Activated T-helper 2 cell treated with anti-CD3 and anti-CD28 coated beads, Interferon-gamma antibody, Interleukin-2, Interleukin-4, amounts not matched to agents 10 μg/mL and 5 μg/mL and 100 μg/mL, durations not matched to agents 14 hours and 24 hours and 36 hours (primary cell): ENCODE results near the gene RGS7. TPM values are rescaled to one million over a fixed set of nuclear protein-coding genes. Genes with fewer than 3 reads are reported as not detected.
"Not testable (repeated sequence)": the region's sequence is repeated elsewhere in the genome, so short reads cannot be mapped to it uniquely, and the experiment has no call there.

Experiments used
- DNase-seq: peaks from one replicate; pipeline ENCODE4 v3.0.0; 2021; ENCODE audit warnings: low spot score
- H3K27ac Mint-ChIP-seq: one replicate; pipeline ENCODE4 v1.8.0; 2021; ENCODE audit warnings: mixed read lengths
- H3K27me3 Mint-ChIP-seq: one replicate; pipeline ENCODE4 v1.8.0; 2021; ENCODE audit warnings: low read depth, mixed read lengths
- H3K36me3 Mint-ChIP-seq: one replicate; pipeline ENCODE4 v1.8.0; 2021; ENCODE audit warnings: low read depth, mixed read lengths
- H3K4me1 Mint-ChIP-seq: one replicate; pipeline ENCODE4 v1.8.0; 2021; ENCODE audit warnings: low read depth, mixed read lengths
- H3K4me3 Mint-ChIP-seq: one replicate; pipeline ENCODE4 v1.8.0; 2021; ENCODE audit warnings: low read depth, mild to moderate bottlenecking, moderate library complexity, mixed read lengths
- H3K9me3 Mint-ChIP-seq: one replicate; pipeline ENCODE4 v1.8.0; 2021; ENCODE audit warnings: mixed read lengths
- intact Hi-C: fragments of 100-400 bp; cut with micrococcal nuclease; formaldehyde crosslinking; loops from one replicate; pipeline ENCODE4 v1.15.1; 2023
- total RNA-seq: library from RNA; stranded (reverse); gene quantifications from 2 replicates; pipeline ENCODE4 v1.2.3, GENCODE V29; 2022

RGS7 gene
- total RNA-seq, 1 donor from 2014 or later = not detected

DNA sequence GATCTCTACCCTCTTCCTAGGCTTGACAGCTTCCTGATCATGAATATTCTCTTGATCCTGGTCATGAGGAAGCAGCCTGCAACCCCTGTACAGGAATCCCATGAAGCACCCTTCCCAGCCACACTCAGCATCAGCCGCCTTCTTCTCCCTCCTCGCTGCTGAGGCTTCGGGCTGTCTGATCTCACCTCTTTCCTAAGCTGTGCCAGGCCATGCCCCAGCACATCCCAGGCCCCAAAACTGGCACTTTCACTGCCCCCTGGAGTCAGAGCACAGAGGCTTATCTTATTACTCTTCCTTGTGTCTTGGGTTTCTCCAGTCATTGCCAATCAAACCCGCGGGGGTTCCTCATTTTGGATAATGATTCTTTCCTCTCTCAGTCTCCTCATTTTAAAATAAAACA, 259.5 kb downstream of the RGS7 start:
- H3K4me3 Mint-ChIP-seq = no peak overlapping the region
- no peaks in the 10 kb centered on the region for H3K4me1 Mint-ChIP-seq
- no peak for DNase-seq
- intact Hi-C loops = no loop called here
- no peaks in the 10 kb centered on the region for H3K36me3 Mint-ChIP-seq
- peaks cover 3% of the 10 kb centered on the region for H3K9me3 Mint-ChIP-seq
- no peak overlapping the region for H3K27ac Mint-ChIP-seq
- H3K27me3 Mint-ChIP-seq = no peaks in the 10 kb centered on the region

DNA sequence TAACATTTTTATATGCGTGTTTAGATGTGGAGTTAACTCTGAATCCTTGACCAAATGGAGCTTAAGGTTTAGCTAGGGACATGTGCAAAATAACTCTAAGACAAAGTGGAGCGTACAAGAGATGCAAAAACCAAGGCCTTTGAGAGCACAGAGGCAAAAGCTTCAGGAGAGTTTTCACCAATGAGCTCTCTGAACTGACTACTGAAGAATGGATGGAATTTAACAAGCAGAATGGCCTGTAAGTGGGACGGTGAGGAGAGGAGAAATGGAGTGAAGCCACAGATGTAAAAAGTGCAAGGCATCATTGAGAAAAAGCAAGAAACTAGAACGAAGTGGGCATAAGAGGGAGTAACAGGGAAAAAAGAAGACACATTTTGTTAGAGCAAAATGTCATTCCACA, 260.0 kb downstream of the RGS7 start:
- intact Hi-C loops = no loop called here
- Mint-ChIP-seq H3K4me1 (no peaks in the 10 kb centered on the region), H3K4me3 (no peak overlapping the region), H3K27ac (no peak overlapping the region), H3K36me3 (no peaks in the 10 kb centered on the region), H3K9me3 (peaks cover 3% of the 10 kb centered on the region), H3K27me3 (no peaks in the 10 kb centered on the region)
- no peak for DNase-seq

DNA sequence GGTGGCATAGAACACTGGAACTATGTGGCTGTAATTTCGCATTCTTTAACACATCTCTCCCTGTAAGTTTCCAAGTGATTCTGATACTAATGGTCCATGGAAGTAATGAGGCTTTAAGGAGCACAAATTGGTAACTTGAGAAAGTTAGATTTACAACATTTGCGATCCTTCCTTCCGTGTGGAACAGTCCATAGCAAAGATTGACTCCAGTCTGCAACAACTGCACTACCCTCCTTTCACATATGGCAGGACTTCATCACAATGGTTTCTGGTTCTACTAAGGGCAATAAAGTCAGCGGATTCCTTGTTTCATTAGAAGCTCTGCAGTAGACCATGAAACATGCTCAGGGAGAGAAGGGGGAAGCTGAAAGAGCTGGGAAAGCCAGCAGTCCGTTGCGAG, 261.2 kb downstream of the RGS7 start:
- no peak overlapping the region for H3K27ac Mint-ChIP-seq

DNA sequence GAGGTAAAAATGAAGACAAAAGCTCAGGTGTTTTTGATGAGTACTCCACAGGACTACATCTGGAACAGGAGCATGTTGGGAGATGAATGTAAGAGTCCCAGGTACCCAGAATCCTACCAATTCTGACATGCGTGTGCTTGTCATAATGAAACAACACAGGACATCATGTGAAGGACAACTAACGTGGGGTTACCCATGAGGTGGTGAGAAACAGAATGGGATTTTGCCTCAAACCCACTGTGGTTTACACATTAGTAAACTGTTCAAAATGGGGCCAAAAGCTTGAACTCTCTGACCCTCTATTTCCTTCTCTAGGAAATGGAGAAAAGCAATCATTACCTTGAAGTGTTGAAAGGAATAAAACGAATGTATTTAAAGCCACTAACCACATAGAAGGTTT, 266.2 kb downstream of the RGS7 start:
- Mint-ChIP-seq H3K36me3 (no peaks in the 10 kb centered on the region), H3K4me1 (no peaks in the 10 kb centered on the region), H3K4me3 (no peak overlapping the region), H3K27me3 (no peaks in the 10 kb centered on the region), H3K9me3 (no peaks in the 10 kb centered on the region), H3K27ac (no peak overlapping the region)
- DNase-seq = no peak
- intact Hi-C loops = no loop called here

More for the DNA sequence above, 261.2 kb downstream of the RGS7 start:
- Mint-ChIP-seq H3K4me1 (no peaks in the 10 kb centered on the region), H3K9me3 (peaks cover 3% of the 10 kb centered on the region), H3K4me3 (no peak overlapping the region), H3K27me3 (no peaks in the 10 kb centered on the region), H3K36me3 (no peaks in the 10 kb centered on the region)
- DNase-seq = no peak
- intact Hi-C loops = no loop called here

DNA sequence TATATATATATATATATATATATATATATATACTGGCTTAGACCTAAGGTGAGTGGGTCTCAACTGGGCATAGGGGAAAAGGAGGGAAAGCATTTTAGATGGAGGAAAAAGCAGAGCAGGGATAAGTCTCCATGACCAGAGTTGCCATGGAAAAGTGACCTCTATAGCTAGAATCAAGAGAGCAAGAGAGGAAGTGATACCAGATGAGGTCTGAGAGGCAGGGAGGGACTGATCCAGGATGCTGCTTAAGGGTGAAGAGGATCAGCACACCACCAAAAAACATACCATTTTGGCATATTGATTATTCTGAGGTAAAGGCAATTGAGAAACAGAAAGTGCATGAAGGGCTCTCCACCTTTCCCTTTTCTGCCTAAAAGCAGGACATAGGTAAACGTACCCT, 267.9 kb downstream of the RGS7 start:
- H3K4me1 Mint-ChIP-seq, H3K36me3 Mint-ChIP-seq, intact Hi-C loops, DNase-seq, H3K27me3 Mint-ChIP-seq, H3K4me3 Mint-ChIP-seq, H3K9me3 Mint-ChIP-seq, H3K27ac Mint-ChIP-seq: not testable (repeated sequence)

DNA sequence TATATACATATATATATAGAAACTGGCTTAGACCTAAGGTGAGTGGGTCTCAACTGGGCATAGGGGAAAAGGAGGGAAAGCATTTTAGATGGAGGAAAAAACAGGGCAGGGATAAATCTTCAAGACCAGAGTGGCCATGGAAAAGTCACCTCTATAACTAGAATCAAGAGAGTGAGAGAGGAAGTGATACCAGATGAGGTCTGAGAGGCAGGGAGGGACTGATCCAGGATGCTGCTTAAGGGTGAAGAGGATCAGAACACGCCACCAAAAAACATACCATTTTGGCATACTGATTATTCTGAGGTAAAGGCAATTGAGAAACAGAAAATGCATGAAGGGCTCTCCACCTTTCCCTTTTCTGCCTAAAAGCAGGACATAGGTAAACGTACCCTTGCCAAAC, 268.9 kb downstream of the RGS7 start:
- H3K4me1 Mint-ChIP-seq, H3K36me3 Mint-ChIP-seq, H3K27me3 Mint-ChIP-seq, DNase-seq, H3K9me3 Mint-ChIP-seq, intact Hi-C loops, H3K27ac Mint-ChIP-seq, H3K4me3 Mint-ChIP-seq: not testable (repeated sequence)

DNA sequence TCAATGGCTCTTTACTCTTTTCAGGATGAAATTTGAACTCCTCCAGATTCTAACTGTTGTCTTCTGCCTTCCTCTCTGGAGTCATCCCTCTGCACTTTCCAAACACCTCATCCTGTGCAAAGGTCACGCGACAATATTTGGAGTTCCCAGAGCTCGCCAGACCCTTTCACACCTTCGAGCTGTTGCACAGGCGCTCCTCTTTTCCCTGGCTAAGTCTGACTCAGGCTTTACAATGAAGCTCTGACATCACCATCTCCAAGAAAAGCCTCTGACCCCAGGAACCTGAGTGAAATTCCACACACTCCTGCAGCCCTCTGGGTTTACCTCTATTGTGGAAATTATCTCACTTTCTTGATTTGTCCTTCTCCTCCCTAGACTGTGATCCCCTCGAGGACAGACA, 270.3 kb downstream of the RGS7 start:
- Mint-ChIP-seq H3K36me3 (no peaks in the 10 kb centered on the region), H3K9me3 (no peaks in the 10 kb centered on the region), H3K27me3 (no peaks in the 10 kb centered on the region), H3K4me3 (no peak overlapping the region), H3K27ac (no peak overlapping the region), H3K4me1 (no peaks in the 10 kb centered on the region)
- no peak for DNase-seq
- intact Hi-C loops = no loop called here

DNA sequence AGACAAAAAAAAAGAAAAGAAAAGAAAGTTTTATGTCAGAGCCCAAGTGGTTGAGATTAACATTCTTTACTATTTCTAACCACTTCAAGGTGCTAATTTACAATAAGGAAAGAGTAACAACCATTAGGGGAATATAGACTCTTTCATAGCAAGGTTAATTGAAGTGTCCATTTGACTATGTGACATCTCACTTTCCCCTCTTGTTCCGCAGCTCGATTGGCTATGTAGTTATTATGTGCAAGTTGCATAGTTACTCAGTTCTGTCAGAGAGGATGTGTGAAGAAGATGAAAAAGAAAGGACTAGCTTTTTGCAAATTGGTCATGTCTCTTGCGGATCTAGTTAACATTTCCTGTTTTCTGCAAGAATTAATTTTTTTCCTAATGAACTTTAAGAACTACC, 273.7 kb downstream of the RGS7 start:
- Mint-ChIP-seq H3K9me3 (no peaks in the 10 kb centered on the region), H3K36me3 (no peaks in the 10 kb centered on the region), H3K4me3 (no peak overlapping the region), H3K27ac (no peak overlapping the region), H3K4me1 (no peaks in the 10 kb centered on the region), H3K27me3 (no peaks in the 10 kb centered on the region)
- intact Hi-C loops = no loop called here
- DNase-seq = no peak

DNA sequence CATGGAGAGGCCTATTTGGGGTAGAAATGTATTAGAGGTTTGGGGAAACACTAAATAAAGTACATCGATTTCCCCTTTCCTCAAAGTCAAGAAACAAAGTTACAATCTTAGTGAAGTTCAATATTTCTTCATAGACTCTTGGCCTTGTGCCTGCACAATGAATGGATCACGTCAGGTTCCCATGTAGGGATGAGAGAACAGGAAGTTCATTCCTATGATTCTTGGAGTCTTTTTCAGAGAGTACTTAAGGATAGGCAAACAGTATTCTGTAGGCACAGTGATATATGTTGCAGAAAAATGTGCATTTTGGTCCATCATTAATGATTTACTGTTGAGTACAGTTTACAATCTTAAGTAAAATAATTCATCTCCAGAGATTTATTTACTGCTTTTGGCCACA, 275.5 kb downstream of the RGS7 start:
- Mint-ChIP-seq H3K4me1 (no peaks in the 10 kb centered on the region), H3K27me3 (no peaks in the 10 kb centered on the region), H3K36me3 (no peaks in the 10 kb centered on the region), H3K4me3 (no peak overlapping the region), H3K9me3 (no peaks in the 10 kb centered on the region), H3K27ac (no peak overlapping the region)
- no peak for DNase-seq
- intact Hi-C loops = no loop called here

DNA sequence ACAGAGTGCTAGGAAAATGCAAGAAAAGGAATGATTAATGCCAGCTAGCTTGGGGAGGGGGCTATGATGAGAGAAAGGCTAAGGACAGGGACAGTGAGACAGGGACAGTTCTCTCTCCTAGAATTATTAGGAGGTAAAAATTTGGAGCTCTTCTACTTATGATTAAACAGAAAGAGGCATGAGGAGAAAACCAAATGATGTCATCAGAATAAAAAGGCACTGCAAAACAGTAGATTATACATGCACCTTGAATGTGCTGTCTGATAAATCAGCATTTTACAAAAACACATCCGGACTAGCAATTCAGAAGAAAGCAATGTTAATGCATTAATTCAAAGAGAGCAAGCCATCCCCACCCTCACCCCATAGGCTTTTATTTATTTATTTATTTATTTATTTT, 277.5 kb downstream of the RGS7 start:
- no peaks in the 10 kb centered on the region for H3K27me3 Mint-ChIP-seq
- H3K4me3 Mint-ChIP-seq = no peak overlapping the region
- DNase-seq = no peak
- H3K36me3 Mint-ChIP-seq = no peaks in the 10 kb centered on the region
- H3K27ac Mint-ChIP-seq = no peak overlapping the region
- H3K4me1 Mint-ChIP-seq = no peaks in the 10 kb centered on the region
- intact Hi-C loops = no loop called here
- H3K9me3 Mint-ChIP-seq = no peaks in the 10 kb centered on the region

DNA sequence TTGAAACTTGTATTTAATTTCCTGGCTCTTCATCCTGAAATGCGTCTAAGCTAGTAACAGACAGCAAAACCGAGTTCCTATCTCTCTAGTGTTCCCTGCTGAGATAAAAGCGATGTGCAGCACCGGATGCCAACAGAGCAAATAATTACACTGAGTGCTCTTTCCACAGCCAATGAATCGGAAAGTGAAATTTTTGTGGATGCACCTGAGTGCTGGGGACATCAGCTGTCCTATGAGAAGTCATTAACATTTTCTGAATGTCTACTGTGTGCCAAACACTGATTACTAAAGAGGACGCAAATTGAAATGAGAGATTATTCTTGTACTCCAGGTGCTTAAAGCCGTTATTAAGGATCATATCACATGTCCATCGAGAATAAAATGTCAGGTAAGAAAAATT, 278.0 kb downstream of the RGS7 start:
- intact Hi-C loops = no loop called here
- H3K27me3 Mint-ChIP-seq = no peaks in the 10 kb centered on the region
- no peak for DNase-seq
- no peak overlapping the region for H3K4me3 Mint-ChIP-seq
- H3K27ac Mint-ChIP-seq = no peak overlapping the region
- H3K9me3 Mint-ChIP-seq = no peaks in the 10 kb centered on the region
- H3K36me3 Mint-ChIP-seq = no peaks in the 10 kb centered on the region
- H3K4me1 Mint-ChIP-seq = no peaks in the 10 kb centered on the region

DNA sequence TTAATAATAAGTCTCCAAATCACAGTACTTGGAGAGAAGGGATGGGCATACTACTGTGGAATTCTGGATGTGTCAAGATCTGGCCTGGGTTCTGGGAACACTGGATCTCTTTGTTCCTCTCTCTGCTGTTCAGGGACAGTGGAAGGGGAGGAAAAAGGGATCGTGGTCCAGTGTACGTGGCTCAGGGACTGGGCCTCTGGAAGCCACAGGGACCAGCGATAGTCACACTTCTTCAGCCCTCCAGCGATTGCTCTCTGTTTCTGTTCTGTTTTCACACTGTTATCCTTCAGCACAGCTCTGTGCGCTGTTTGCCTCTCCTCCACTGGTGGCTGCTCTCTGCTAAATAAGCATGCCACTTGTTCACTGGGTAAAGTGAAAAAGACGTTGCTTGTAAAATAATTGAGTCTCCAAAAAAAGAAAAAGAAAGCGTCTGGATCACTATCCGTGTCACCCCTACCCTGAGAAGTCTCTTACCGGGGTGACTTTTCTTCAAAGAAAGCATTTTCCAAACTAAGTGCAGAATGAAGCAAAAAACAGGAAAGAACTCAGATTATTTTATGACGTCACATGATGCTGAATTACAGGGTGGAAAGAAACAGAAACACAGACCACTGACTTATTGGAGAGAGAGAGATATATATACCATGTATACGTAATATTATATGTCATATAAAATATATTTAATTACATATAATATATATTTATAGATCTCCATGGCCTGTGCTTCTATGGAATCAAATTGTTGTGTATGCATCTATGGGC, 279.4 kb downstream of the RGS7 start:
- intact Hi-C loops = no loop called here
- Mint-ChIP-seq H3K4me3 (no peak overlapping the region), H3K4me1 (no peaks in the 10 kb centered on the region), H3K36me3 (no peaks in the 10 kb centered on the region), H3K27me3 (no peaks in the 10 kb centered on the region), H3K9me3 (no peaks in the 10 kb centered on the region), H3K27ac (no peak overlapping the region)
- DNase-seq = no peak

DNA sequence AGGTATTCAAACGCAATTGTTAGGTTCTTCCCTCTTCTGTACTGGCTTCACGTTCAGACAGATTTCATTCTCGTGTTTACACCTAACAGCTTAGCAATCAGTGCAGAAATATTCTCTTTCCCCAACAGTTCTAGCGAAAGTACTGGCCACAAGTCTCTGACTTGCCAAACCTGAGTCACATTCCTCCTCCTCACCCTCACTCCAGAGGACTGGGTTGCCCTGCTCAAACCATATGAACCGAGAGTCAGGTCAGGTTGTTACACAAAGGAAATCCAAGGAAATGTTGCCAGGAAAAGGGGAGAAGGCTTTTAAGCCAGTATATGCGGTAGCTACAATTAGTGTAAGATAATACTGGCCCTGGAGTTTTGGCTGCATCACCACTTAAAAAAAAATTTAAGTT, 282.5 kb downstream of the RGS7 start:
- Mint-ChIP-seq H3K27me3 (no peaks in the 10 kb centered on the region), H3K4me3 (no peak overlapping the region), H3K9me3 (no peaks in the 10 kb centered on the region), H3K4me1 (no peaks in the 10 kb centered on the region), H3K36me3 (no peaks in the 10 kb centered on the region), H3K27ac (no peak overlapping the region)
- DNase-seq = no peak
- intact Hi-C loops = no loop called here

DNA sequence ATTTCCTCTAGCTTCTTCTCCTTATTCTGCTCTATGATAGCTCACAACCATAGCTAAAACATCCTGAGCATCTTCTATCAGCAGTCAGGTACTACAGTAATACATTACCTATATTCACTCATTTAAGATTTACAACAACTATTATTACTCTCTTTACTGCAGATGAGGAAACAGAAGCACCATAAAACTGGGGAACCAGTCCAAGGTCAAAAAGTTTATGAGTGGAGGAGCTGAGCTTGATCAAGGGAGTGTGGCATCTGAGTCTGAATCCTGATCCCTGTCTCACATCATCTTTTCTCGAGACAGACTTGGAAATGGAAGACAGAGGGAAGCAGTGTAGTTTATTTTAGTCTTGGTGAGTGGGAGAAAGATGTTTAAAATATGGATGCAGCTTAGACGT, 288.6 kb downstream of the RGS7 start:
- H3K4me3 Mint-ChIP-seq = no peak overlapping the region
- no peak overlapping the region for H3K27ac Mint-ChIP-seq
- intact Hi-C loops = no loop called here
- H3K27me3 Mint-ChIP-seq = no peaks in the 10 kb centered on the region
- no peaks in the 10 kb centered on the region for H3K36me3 Mint-ChIP-seq
- H3K9me3 Mint-ChIP-seq = no peaks in the 10 kb centered on the region
- H3K4me1 Mint-ChIP-seq = no peaks in the 10 kb centered on the region
- DNase-seq = no peak
